HG02588 (cell line): ENCODE results near the gene LINC00237.

ENCODE experiments used
- ATAC-seq: cut with Tn5 transposase; IDR thresholded peaks from one replicate; pipeline ENCODE4 v1.9.1; 2021; ENCODE audit warnings: mild to moderate bottlenecking, moderate library complexity; ENCODE audit not compliant: unreplicated experiment

The LINC00237 gene

DNA sequence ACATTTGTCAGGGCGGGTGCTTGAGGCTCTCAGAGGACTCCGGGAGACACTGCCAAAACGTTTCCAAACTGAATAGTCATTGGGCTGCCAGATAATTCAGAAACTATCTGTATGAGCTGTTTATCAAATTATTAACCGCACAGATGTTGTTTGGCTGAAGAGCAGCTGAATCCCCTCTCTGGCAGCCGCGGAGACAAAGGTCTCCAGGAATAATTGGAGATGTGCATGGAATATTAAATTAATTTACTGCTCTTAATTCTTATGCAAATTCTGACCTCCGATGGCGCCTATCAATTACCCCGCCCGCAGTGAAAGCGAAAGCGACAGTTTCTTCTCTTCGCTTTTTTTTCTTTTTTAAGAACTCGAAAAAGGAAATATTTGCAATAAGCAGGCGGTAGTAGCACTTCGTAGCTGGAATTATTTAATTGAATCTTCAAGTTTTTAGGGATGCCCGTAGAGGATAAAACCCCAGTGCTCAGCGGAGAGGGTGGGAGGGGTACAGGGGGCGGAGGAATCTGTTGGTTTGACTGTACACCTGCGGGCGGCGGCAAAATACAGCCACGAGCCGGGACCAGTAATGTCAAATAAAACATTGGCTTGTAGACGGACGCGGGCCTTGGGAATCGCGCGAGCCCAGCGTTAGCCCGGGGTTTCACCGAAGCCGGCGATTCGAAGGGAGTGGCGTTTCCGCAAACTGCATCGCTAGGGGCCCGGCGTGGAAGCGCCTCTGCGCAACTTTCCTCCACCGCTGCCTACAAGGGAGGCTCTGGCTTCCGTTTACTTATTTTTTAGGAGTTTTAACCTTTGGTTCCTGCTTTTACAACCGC lies 6.2 kb downstream of the LINC00237 start:
- peak; percentile 34 for ATAC-seq

DNA sequence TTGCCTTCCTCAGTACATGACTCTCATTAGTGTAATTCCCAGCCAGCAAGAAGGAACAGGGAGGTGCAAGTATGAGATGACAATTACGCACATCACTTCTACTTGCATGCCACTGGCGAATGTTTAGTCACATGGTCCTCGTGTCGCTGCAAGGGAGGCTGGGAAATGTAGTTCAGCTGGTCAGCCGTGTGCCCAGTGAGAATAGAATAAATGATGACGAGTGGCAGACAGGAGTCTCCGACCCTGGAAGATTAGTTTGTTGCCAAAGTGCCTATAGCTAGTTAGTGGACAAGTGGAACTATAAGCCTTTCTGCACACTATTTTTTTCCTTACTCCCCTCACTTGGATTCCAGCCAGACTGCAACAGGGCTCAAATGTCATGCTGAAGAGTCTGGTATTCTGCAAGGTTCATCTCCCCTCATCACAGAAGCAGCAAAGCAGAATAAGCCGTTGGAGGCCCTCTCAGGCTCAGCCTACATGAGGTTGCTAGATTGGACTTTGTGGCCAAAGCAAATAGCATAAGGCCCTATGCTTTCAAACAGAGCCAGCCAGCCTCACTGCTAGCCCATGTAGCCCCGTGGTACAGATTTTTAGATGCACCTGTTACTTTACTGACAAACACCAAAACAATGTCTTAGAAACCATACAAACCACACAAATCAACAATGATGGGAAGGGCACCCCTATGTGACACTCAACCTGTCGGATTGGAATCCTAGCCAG lies 9.7 kb downstream of the LINC00237 start:
- ATAC-seq: peak; percentile 73

DNA sequence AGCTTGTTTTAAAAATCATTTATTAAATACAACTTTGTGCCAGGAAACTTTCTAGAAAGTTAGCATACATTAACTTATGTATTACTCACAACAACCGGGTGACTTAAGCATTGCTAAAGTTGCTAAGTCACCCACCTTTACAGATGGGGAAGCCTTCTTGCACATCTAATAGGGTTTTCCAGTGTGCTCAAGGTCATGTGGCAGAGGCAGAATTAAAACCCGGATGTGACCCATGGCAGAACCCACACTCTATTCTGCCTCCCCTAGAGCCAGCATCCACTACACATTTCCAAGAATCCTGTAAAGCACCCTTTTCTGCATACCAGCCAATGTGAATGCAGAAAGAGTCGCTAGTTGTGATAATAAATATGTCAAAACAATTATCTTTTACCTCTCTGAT lies 13.4 kb downstream of the LINC00237 start:
- ATAC-seq: no peak

DNA sequence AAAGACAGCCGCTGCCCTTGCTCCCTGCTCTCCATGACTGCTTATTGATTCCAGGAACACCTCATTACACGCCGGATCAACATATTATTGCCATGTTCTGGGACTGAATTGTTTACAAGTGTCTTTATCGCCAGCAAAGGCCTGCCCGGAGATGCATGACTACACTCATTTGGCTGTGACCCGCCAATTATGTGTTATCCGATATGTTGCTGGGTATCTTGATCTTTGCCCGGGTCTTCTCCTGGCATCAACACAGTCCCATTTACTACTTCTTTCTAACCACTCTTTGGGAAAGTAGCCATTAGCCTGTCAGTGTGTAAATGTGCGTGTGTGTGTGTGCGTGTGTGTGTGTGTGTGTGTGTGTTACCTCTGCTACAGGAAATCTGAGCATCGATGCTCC lies 15.4 kb downstream of the LINC00237 start:
- ATAC-seq: no peak

DNA sequence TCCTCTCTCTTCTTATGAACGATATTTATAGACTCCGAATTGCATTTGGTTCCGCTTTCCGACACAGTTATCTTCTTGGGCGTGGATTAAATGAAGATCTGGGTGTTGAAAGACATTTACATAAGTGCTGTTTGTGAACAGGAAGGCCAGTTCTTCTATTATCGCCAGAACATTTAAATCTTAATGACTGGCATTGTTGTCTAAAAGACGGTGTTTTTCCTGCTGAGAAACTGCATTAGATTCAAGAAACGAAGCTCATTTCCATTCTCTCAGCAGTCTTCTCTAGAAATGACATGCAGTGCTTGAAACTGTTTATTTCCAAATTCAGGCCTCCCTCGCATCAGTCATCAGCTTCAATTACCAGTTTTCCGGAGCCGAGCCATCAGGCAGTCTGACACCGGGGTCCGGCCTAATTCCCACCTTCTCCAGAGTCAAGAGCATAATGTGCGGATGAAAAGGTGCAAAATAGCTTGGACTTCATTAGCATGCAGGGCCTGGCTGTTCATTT lies 16.0 kb downstream of the LINC00237 start:
- no peak for ATAC-seq

DNA sequence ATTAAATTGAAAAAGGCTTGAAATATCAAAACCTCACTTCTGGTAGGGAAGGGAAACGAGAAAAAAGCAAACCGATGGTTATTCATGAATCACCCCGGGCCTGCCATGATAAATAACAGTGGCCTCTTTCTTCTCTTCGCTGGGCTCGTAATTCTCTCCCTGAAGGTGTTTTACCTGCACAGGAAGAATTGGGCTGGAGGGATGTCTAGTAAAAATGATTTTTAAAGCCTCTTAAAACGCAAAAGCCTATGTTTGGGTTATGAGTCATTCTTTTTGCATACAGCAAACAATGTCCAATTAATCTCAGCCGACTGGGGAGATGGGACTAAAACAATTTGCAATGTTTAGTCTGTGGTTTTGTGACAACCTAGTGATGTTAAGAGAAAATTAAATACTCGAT lies 16.8 kb downstream of the LINC00237 start:
- ATAC-seq: no peak

DNA sequence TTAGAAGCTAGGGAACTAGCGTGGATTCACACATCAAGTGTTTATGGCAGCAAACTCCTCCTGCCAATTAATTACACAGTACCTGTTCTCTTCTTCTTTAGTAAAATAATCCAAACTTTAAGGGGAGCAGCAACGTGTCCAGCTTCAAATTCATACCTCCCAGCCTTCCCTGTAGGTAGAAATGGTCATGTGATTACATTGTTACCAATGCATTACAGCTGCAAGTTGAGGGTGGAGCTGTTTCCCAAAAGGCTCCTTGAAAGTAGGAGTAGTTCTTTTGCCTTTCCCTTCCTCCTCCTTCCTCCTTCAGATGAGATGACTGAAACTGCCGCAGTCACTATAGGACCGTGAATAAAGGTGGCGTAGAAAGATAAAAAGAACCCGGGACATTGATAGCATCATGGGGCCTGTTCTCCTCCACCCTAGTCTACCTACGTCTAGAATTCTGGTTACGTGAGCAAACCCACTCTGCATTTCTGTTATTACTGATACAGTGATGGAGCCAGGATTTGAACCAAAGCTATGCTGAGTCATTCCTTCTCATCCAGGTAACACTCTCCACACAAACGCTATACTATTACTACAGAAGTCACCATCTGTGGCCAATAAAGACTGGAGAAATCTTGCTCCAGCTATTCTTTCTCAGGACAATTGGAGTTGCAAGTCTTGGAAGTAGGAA lies 18.2 kb downstream of the LINC00237 start:
- ATAC-seq: no peak

DNA sequence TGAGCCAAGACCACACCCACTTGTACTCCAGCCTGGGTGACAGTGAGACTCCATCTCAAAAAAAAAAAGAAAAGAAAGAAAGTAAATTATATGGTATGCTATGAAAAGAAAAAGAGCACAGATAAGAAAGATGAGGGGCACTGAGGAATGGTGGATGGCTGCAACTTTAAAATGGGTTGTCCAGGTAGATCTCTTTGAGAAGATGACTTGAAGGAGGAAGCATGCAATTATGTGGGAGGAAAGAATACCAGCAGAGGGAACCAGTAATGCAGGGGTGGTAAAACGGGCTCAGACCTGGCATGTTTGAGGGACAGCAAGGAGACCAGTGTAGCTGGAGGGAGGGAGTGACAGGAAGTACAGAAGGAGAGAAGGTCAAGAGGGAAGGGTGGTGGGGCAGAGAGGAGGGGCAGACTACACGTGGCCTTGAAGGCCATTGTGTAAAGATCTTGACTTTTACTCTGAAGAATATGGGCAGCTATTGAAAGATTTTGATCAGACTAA lies 22.3 kb downstream of the LINC00237 start:
- no peak for ATAC-seq

- no peak for ATAC-seq
Measured at GRCh38 chr20:21082584-21082983, 23.6 kb downstream of the LINC00237 start.

DNA sequence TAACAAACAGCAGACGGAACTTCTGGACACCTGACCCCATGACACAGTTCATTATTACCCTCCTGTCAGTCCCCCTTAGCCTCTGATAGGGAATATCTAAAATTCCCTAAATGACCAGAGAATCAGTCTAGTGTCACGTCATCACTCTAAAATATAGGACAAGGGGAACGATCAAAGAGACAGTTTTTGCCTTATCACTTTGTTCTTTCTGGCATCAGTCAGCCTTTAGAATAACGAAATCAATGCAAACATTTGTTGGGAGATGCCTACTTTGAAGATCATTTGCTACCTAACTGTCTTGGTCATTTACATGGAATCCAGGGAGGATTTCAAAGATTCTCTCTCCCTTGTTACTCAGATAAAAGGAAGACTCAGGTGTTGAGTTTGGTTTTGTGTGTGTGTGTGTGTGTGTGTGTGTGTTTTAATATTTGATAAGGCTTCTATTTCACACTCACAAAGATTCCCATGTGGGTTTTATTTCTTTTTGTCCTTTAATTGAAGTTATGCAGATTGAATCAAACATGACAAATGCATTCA lies 28.3 kb downstream of the LINC00237 start:
- ATAC-seq: no peak

DNA sequence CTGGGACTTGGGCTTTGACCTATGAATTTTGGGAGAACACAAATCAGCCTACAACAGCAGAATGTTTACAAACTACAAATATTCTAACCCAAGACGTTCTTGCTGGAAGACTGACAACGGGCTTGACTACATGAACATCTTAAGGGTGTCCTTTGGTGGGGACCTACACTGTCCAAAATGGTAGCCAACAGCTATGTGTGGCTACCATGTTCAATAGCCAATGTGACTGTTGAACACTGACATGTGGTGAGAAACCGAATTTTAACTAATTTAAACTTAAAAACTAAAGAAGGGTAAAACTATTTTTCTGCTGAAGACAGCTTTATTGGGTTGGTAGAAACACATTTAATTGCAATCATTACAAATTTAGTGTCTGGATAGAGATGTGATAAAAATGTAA lies 30.1 kb downstream of the LINC00237 start:
- no peak for ATAC-seq

DNA sequence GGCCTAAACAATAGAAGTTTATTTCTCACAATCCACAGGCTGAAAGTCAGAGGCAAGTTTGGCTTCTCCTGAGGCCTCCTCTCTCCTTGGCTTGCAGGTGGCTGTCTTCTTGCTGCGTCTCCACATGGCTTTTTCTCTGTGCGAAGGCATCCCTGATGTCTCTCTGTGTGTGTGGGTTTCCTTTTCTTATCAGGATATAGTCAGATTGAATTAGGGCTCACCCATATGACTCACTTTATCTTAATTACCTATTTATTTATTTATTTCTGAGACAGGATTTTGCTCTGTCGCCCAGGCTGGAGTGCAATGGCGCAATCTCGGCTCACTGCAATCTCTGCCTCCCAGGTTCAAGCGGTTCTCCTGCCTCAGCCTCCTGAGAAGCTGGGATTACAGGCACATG lies 30.7 kb downstream of the LINC00237 start:
- no peak for ATAC-seq

- ATAC-seq: peak; percentile 98
Measured at GRCh38 chr20:21074605-21075336, 31.4 kb downstream of the LINC00237 start.

- no peak for ATAC-seq
Measured at GRCh38 chr20:21067255-21067654, 38.9 kb downstream of the LINC00237 start.

DNA sequence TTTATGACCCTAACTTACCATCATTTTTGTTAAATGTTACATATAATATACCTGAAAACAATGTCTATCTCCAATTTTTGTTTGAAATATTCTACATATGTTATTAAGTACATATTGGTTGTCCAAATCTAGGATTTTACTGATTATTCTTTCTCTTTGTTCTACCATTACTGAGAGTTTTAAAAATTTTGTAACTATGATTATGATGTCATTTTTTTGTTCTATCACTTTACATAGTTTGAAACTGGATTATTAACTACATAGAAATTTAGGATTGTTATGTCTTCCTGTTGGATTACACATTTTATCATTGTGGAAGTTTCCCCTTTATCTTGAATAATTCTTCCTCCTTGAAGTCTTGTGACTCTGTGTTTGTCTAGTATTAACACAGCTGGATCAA lies 41.2 kb downstream of the LINC00237 start:
- no peak for ATAC-seq

GRCh38 chr20:21063276-21063675 lies 42.9 kb downstream of the LINC00237 start:
- no peak for ATAC-seq

- ATAC-seq: no peak
Measured at GRCh38 chr20:21053002-21053762, 53.0 kb downstream of the LINC00237 start.

DNA sequence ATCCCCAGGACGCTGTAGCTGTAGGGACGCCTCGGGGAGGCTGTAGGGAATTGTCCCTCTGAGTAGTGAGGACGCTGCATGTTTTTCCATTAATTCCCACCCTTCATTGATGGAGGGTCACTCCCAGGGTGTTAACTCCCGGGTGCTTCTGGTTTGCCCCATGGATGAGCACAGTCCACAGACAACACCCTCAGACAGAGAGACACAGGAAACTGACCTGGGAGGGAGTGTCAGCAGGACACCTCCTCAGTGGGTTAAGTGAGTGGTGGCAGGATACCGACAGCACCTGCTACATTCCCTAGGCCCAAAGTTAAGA lies 53.5 kb downstream of the LINC00237 start:
- no peak for ATAC-seq

GRCh38 chr20:21052241-21052640 lies 53.9 kb downstream of the LINC00237 start:
- no peak for ATAC-seq

GRCh38 chr20:21050710-21051109 lies 55.4 kb downstream of the LINC00237 start:
- ATAC-seq: no peak
